Body of pancreas (tissue), 4 donors: ENCODE measurements around the gene LTBP1.

Source experiments
- POLR2A ChIP-seq, 3 donors: fragments of 450-650 bp; IDR thresholded peaks; one replicate each; pipeline ENCODE4 v1.6.1; 2016; ENCODE audit warnings: antibody characterized with exemption in 3 of 3, mild to moderate bottlenecking in 2 of 3
- TF ChIP-seq, protein P1 (sequence below), 7 experiments: fragments of 450-650 bp in 4 of 7; fragments of 200-600 bp in 3 of 7; sonication (generic) in 3 of 7; IDR thresholded peaks; one replicate each; pipeline ENCODE4 v1.5.1; 2016 to 2019; ENCODE audit warnings: antibody characterized with exemption in 7 of 7

DNA sequence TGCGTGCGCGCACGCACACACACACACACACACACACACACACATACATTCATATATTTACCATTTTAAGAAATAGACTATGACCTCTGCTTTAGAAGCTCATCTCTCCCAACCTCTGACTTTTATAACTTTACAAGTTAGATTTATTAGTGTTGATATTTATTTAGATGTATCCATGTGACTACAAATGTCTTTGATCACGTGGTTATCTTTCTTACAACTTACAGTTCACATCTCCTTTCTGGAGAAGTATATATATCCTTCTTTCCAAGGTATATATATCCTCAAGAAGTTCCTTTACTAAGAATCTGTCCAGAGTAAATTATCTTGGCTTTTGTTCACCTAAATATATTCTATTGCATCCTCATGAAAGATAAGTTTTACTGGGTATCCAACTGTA lies 16.3 kb upstream of the LTBP1 start:
- TF ChIP-seq, protein P1, sequence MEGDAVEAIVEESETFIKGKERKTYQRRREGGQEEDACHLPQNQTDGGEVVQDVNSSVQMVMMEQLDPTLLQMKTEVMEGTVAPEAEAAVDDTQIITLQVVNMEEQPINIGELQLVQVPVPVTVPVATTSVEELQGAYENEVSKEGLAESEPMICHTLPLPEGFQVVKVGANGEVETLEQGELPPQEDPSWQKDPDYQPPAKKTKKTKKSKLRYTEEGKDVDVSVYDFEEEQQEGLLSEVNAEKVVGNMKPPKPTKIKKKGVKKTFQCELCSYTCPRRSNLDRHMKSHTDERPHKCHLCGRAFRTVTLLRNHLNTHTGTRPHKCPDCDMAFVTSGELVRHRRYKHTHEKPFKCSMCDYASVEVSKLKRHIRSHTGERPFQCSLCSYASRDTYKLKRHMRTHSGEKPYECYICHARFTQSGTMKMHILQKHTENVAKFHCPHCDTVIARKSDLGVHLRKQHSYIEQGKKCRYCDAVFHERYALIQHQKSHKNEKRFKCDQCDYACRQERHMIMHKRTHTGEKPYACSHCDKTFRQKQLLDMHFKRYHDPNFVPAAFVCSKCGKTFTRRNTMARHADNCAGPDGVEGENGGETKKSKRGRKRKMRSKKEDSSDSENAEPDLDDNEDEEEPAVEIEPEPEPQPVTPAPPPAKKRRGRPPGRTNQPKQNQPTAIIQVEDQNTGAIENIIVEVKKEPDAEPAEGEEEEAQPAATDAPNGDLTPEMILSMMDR (IDR thresholded peaks at IDR 0.05) = no peak
- no peak for TF ChIP-seq POLR2A (IDR thresholded peaks at IDR 0.05)
